Testis (tissue), 2 donors: ENCODE data around the gene FARP1.

Experiments used
- CTCF ChIP-seq, 3 experiments: fragments of 450-650 bp in 2 of 3; fragments of 200-600 bp in 1 of 3; sonication (generic) in 1 of 3; IDR thresholded peaks; one replicate each; pipeline ENCODE4 v1.5.1; 2016 to 2019; ENCODE audit warnings: antibody characterized with exemption in 3 of 3, mild to moderate bottlenecking in 2 of 3, moderate library complexity in 1 of 3
- POLR2A ChIP-seq: fragments of 450-650 bp; IDR thresholded peaks from one replicate; pipeline ENCODE4 v1.6.1; 2017; ENCODE audit warnings: antibody characterized with exemption, mild to moderate bottlenecking, moderate library complexity

- TF ChIP-seq CTCF (IDR thresholded peaks at IDR 0.05) (no peak), POLR2A (no peak)
Measured at GRCh38 chr13:98348466-98349200, 205.7 kb downstream of the FARP1 start.
